IMR-90 (cell line): Measurements from ENCODE around the gene UCKL1. TPM values are rescaled to one million over a fixed set of nuclear protein-coding genes. Genes with fewer than 3 reads are reported as not detected.

Experiments
- ATAC-seq: fragments of 200-7000 bp; cut with Tn5 transposase; 2 replicates; pipeline ENCODE4 v1.9.1; 2020; ENCODE audit warnings: low read depth, mild to moderate bottlenecking, moderate library complexity
- BruUV-seq: library from RNA; stranded (reverse); fragments of 400-500 nt; replicated peaks from 2 replicates; lab custom pipeline; 2021; lab: Mats Ljungman, UMichigan
- CTCF ChIA-PET: fragments of 300-600 bp; formaldehyde crosslinking; extraction: SDS; loops from one replicate; lab custom pipeline; 2021; ENCODE audit warnings: antibody characterized with exemption; lab: Yijun Ruan, JAX
- POLR2A ChIA-PET: fragments of 300-600 bp; sonication (Branson Sonifier 250); formaldehyde crosslinking; loops from one replicate; lab custom pipeline; 2022; ENCODE audit warnings: antibody characterized with exemption; ENCODE audit not compliant: unreplicated experiment; lab: Charles Lee
- DNase-seq: peaks from one replicate; pipeline ENCODE4 v3.0.0; 2013
- H2AFZ ChIP-seq: replicated peaks from 2 replicates; pipeline ENCODE3; 2013; ENCODE audit warnings: low read length, mild to moderate bottlenecking; ENCODE audit not compliant: poor library complexity
- H2AK5ac ChIP-seq: 2 replicates; pipeline ENCODE4 v1.6.1; 2013; ENCODE audit warnings: low read depth, low read length, inconsistent platforms
- H2AK9ac ChIP-seq: replicated peaks from 2 replicates; pipeline ENCODE3; 2013; ENCODE audit warnings: mild to moderate bottlenecking, low read depth, low read length, moderate library complexity; ENCODE audit not compliant: poor library complexity
- H2BK120ac ChIP-seq: 2 replicates; pipeline ENCODE4 v1.6.1; 2013; ENCODE audit warnings: low read depth, low read length, inconsistent platforms
- H2BK15ac ChIP-seq: 3 replicates; pipeline ENCODE4 v1.6.1; 2013; ENCODE audit warnings: low read depth, low read length, inconsistent platforms
- H2BK20ac ChIP-seq: 2 replicates; pipeline ENCODE4 v1.6.1; 2013; ENCODE audit warnings: low read depth, mild to moderate bottlenecking, inconsistent platforms, low read length, moderate library complexity
- H2BK5ac ChIP-seq: 2 replicates; pipeline ENCODE4 v1.6.1; 2013; ENCODE audit warnings: mild to moderate bottlenecking, low read depth, low read length, inconsistent platforms; ENCODE audit not compliant: poor library complexity, severe bottlenecking
- H3K14ac ChIP-seq: replicated peaks from 2 replicates; pipeline ENCODE4 v1.6.1; 2013; ENCODE audit warnings: low read depth, low read length, inconsistent platforms
- H3K18ac ChIP-seq: 2 replicates; pipeline ENCODE4 v1.6.1; 2013; ENCODE audit warnings: low read depth, low read length, control low read depth
- H3K23ac ChIP-seq: 2 replicates; pipeline ENCODE4 v1.6.1; 2013; ENCODE audit warnings: low read depth, low read length, inconsistent platforms
- H3K27ac ChIP-seq: 2 replicates; pipeline ENCODE4 v1.5.1; 2013; ENCODE audit warnings: mild to moderate bottlenecking, control low read depth, low read length; ENCODE audit not compliant: insufficient read depth
- H3K27me3 ChIP-seq: 2 replicates; pipeline ENCODE4 v1.6.1; 2013; ENCODE audit warnings: low read length; ENCODE audit not compliant: control insufficient read depth, insufficient read depth
- H3K36me3 ChIP-seq: 2 replicates; pipeline ENCODE4 v1.6.1; 2013; ENCODE audit warnings: low read length, mixed read lengths; ENCODE audit not compliant: control insufficient read depth, insufficient read depth
- H3K4ac ChIP-seq: 2 replicates; pipeline ENCODE4 v1.6.1; 2013; ENCODE audit warnings: low read depth, low read length, inconsistent platforms
- H3K4me1 ChIP-seq: 2 replicates; pipeline ENCODE4 v1.6.1; 2013; ENCODE audit warnings: low read length, mixed read lengths; ENCODE audit not compliant: control insufficient read depth, insufficient read depth
- H3K4me2 ChIP-seq: 2 replicates; pipeline ENCODE4 v1.6.1; 2013; ENCODE audit warnings: low read depth, mild to moderate bottlenecking, control low read depth, low read length, moderate library complexity
- H3K4me3 ChIP-seq: 2 replicates; pipeline ENCODE4 v1.5.1; 2013; ENCODE audit warnings: low read depth, mild to moderate bottlenecking, control low read depth, low read length, moderate library complexity; ENCODE audit not compliant: insufficient read depth
- H3K56ac ChIP-seq: 2 replicates; pipeline ENCODE4 v1.6.1; 2013; ENCODE audit warnings: low read length, inconsistent platforms; ENCODE audit not compliant: insufficient read depth; ENCODE audit errors: extremely low read depth
- H3K79me1 ChIP-seq, 2 experiments: 2 replicates each; pipeline ENCODE4 v1.6.1; 2013; ENCODE audit warnings: low read length in 2 of 2, inconsistent platforms in 1 of 2, low read depth in 1 of 2
- H3K9ac ChIP-seq: 2 replicates; pipeline ENCODE4 v1.6.1; 2013; ENCODE audit warnings: low read depth, low read length, control low read depth
- H3K9me1 ChIP-seq: 2 replicates; pipeline ENCODE4 v1.6.1; 2013; ENCODE audit warnings: low read length, inconsistent platforms; ENCODE audit not compliant: insufficient read depth
- H3K9me3 ChIP-seq: 2 replicates; pipeline ENCODE4 v1.6.1; 2013; ENCODE audit warnings: low read length; ENCODE audit not compliant: control insufficient read depth, insufficient read depth
- H4K20me1 ChIP-seq: 2 replicates; pipeline ENCODE4 v1.6.1; 2013; ENCODE audit warnings: low read length, inconsistent platforms; ENCODE audit not compliant: insufficient read depth
- H4K5ac ChIP-seq: 2 replicates; pipeline ENCODE4 v1.6.1; 2013; ENCODE audit warnings: mild to moderate bottlenecking, low read depth, low read length, control low read depth
- H4K8ac ChIP-seq, 2 experiments: 2 replicates each; pipeline ENCODE4 v1.6.1; 2013; ENCODE audit warnings: low read depth in 2 of 2, low read length in 2 of 2, control low read depth in 1 of 2, inconsistent platforms in 1 of 2
- H4K91ac ChIP-seq: 2 replicates; pipeline ENCODE4 v1.6.1; 2013; ENCODE audit warnings: low read depth, low read length, inconsistent platforms; ENCODE audit not compliant: insufficient read depth
- BHLHE40 ChIP-seq: fragments of 150-350 bp; IDR thresholded peaks from 2 replicates; pipeline ENCODE4 v1.6.1; 2016; ENCODE audit warnings: mild to moderate bottlenecking, low read depth, low read length
- CEBPB ChIP-seq: IDR thresholded peaks from 2 replicates; pipeline ENCODE4 v1.6.1; 2012; ENCODE audit warnings: low read depth, low read length, improper control_type of control experiment
- CHD1 ChIP-seq: IDR thresholded peaks from 2 replicates; pipeline ENCODE4 v1.6.1; 2012; ENCODE audit warnings: low read depth, low read length, improper control_type of control experiment
- FOS ChIP-seq: fragments of 150-350 bp; IDR thresholded peaks from 2 replicates; pipeline ENCODE4 v1.6.1; 2016; ENCODE audit warnings: low read depth, low read length
- MAFK ChIP-seq: IDR thresholded peaks from 2 replicates; pipeline ENCODE4 v1.6.1; 2012; ENCODE audit warnings: low read depth, low read length, improper control_type of control experiment
- MAZ ChIP-seq: IDR thresholded peaks from 2 replicates; pipeline ENCODE4 v1.6.1; 2012; ENCODE audit warnings: low read depth, mild to moderate bottlenecking, low read length, improper control_type of control experiment, moderate library complexity, borderline replicate concordance
- MXI1 ChIP-seq: IDR thresholded peaks from 2 replicates; pipeline ENCODE4 v1.6.1; 2012; ENCODE audit warnings: low read depth, mild to moderate bottlenecking, low read length, moderate library complexity, borderline replicate concordance
- NFE2L2 ChIP-seq: fragments of 150-350 bp; IDR thresholded peaks from 2 replicates; pipeline ENCODE4 v1.6.1; 2016; ENCODE audit warnings: low read depth, mild to moderate bottlenecking, low read length
- POLR2A ChIP-seq: IDR thresholded peaks from 2 replicates; pipeline ENCODE4 v1.6.1; 2012; ENCODE audit warnings: mild to moderate bottlenecking, low read depth, low read length
- RAD21 ChIP-seq: IDR thresholded peaks from 2 replicates; pipeline ENCODE4 v1.6.1; 2012; ENCODE audit warnings: low read length, improper control_type of control experiment
- RCOR1 ChIP-seq: IDR thresholded peaks from 2 replicates; pipeline ENCODE4 v1.6.1; 2012; ENCODE audit warnings: mild to moderate bottlenecking, low read length, improper control_type of control experiment; ENCODE audit not compliant: insufficient replicate concordance
- RFX5 ChIP-seq: IDR thresholded peaks from 2 replicates; pipeline ENCODE4 v1.8.0; 2012; ENCODE audit warnings: low read depth, mild to moderate bottlenecking, low read length, moderate library complexity
- SMC3 ChIP-seq: fragments of 150-350 bp; IDR thresholded peaks from 2 replicates; pipeline ENCODE4 v1.6.1; 2016; ENCODE audit warnings: low read depth, mild to moderate bottlenecking, antibody characterized with exemption, low read length, moderate library complexity
- WGBS, 2 experiments: methylation state at CpG; one replicate each; pipeline versions ENCODE4 v1.1.5 to v1.1.7; 2013; ENCODE audit warnings: missing lambda C conversion rate in 2 of 2; ENCODE audit not compliant: insufficient read length in 1 of 2; ENCODE audit errors: extremely low coverage in 2 of 2; 5-methylcytosine and 5-hydroxymethylcytosine counted together
- dilution Hi-C: fragments of 300-500 bp; cut with HindIII; formaldehyde crosslinking; loops from one replicate; pipeline ENCODE4 v1.14.3; 2018; ENCODE audit warnings: low sequenced_read_pairs; ENCODE audit not compliant: unreplicated experiment
- in situ Hi-C: fragments of 300-500 bp; cut with MboI; formaldehyde crosslinking; loops from 3 replicates; pipeline ENCODE4 v1.14.3; 2019; ENCODE audit warnings: low sequenced_read_pairs, inconsistent platforms, mixed read lengths
- intact Hi-C: fragments of 100-400 bp; cut with micrococcal nuclease; formaldehyde crosslinking; loops from 2 replicates; pipeline ENCODE4 v1.10.0; 2022
- polyA plus RNA-seq, 3 experiments: library from polyadenylated mRNA; depleted of rRNA; stranded (reverse); fragments of >200 nt; gene quantifications; 2 replicates each; pipeline ENCODE4 v1.2.3, GENCODE V29; 2012; ENCODE audit warnings: low replicate concordance in 1 of 3
- total RNA-seq: library from RNA; depleted of rRNA; stranded (reverse); fragments of >200 nt; gene quantifications from 2 replicates; pipeline ENCODE4 v1.2.3, GENCODE V29; 2012
- TF ChIP-seq, protein P1 (sequence below): fragments of 150-350 bp; IDR thresholded peaks from 2 replicates; pipeline ENCODE4 v1.6.1; 2016; ENCODE audit warnings: low read depth, mild to moderate bottlenecking, low read length, moderate library complexity, borderline replicate concordance
- TF ChIP-seq, protein P2 (sequence below): fragments of 150-350 bp; IDR thresholded peaks from 2 replicates; pipeline ENCODE4 v1.6.1; 2017; ENCODE audit warnings: mild to moderate bottlenecking, antibody characterized with exemption, low read length, low read depth
- TF ChIP-seq, protein P3 (sequence below): conservative IDR thresholded peaks from 2 replicates; pipeline ENCODE4 v1.5.1; 2012; ENCODE audit warnings: mild to moderate bottlenecking, low read depth, low read length, improper control_type of control experiment

UCKL1 gene
- total and polyA plus RNA-seq, 2 of the 4 experiments (the other 2 are of a cell fraction): 16.7 to 54.7 TPM

DNA sequence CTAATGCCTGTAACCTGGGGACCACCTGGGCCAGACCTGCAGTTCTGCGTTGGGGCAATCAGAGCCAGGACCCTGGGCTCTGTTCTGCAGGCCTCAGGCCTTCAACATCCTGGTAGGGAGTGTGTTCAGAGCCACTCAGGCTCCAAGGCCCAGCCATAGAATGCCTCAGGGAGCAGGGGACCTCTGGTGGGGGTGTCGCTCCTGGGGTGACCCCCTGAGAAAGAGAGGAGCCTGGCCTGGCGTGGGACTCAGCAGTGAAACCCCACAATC, 12.5 kb downstream of the UCKL1 start:
- peaks cover 93% of the 10 kb centered on the region for H4K20me1 ChIP-seq
- H3K36me3 ChIP-seq: peaks cover 52% of the 10 kb centered on the region
- H2AK5ac ChIP-seq: no peak overlapping the region
- H3K4me1 ChIP-seq: peaks cover 2% of the 10 kb centered on the region; the same call in 1 of the 2 replicates
- H2BK120ac ChIP-seq: no peak overlapping the region
- no peak overlapping the region for H2BK5ac ChIP-seq
- intact Hi-C loops (no loop called here), in situ Hi-C loops (no loop called here), dilution Hi-C loops (no loop called here)
- H3K18ac ChIP-seq: no peak overlapping the region
- no peak for TF ChIP-seq MAFK
- TF ChIP-seq, protein P1, sequence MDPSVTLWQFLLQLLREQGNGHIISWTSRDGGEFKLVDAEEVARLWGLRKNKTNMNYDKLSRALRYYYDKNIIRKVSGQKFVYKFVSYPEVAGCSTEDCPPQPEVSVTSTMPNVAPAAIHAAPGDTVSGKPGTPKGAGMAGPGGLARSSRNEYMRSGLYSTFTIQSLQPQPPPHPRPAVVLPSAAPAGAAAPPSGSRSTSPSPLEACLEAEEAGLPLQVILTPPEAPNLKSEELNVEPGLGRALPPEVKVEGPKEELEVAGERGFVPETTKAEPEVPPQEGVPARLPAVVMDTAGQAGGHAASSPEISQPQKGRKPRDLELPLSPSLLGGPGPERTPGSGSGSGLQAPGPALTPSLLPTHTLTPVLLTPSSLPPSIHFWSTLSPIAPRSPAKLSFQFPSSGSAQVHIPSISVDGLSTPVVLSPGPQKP: no peak
- TF ChIP-seq RCOR1: no peak
- no peak for TF ChIP-seq NFE2L2
- no peak for TF ChIP-seq CHD1
- TF ChIP-seq, protein P2, sequence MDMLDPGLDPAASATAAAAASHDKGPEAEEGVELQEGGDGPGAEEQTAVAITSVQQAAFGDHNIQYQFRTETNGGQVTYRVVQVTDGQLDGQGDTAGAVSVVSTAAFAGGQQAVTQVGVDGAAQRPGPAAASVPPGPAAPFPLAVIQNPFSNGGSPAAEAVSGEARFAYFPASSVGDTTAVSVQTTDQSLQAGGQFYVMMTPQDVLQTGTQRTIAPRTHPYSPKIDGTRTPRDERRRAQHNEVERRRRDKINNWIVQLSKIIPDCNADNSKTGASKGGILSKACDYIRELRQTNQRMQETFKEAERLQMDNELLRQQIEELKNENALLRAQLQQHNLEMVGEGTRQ: no peak
- TF ChIP-seq RFX5: no peak
- no peak for TF ChIP-seq MAZ
- TF ChIP-seq MXI1: no peak
- TF ChIP-seq, protein P3, sequence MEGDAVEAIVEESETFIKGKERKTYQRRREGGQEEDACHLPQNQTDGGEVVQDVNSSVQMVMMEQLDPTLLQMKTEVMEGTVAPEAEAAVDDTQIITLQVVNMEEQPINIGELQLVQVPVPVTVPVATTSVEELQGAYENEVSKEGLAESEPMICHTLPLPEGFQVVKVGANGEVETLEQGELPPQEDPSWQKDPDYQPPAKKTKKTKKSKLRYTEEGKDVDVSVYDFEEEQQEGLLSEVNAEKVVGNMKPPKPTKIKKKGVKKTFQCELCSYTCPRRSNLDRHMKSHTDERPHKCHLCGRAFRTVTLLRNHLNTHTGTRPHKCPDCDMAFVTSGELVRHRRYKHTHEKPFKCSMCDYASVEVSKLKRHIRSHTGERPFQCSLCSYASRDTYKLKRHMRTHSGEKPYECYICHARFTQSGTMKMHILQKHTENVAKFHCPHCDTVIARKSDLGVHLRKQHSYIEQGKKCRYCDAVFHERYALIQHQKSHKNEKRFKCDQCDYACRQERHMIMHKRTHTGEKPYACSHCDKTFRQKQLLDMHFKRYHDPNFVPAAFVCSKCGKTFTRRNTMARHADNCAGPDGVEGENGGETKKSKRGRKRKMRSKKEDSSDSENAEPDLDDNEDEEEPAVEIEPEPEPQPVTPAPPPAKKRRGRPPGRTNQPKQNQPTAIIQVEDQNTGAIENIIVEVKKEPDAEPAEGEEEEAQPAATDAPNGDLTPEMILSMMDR: no peak
- TF ChIP-seq CEBPB: no peak
- TF ChIP-seq SMC3: no peak
- TF ChIP-seq RAD21: no peak
- no peak for TF ChIP-seq FOS
- no peak for TF ChIP-seq POLR2A
- no peak for TF ChIP-seq BHLHE40
- H3K56ac ChIP-seq: no peak overlapping the region
- H3K4ac ChIP-seq: no peak overlapping the region
- ChIA-PET POLR2A (no interaction called here), CTCF (no interaction called here)
- H2BK15ac ChIP-seq: no peak overlapping the region
- DNase-seq (no peak), ATAC-seq (no peak)
- peaks cover 16 to 78% of the 10 kb centered on the region in 2 experiments for H3K79me1 ChIP-seq
- no peak overlapping the region for H2BK20ac ChIP-seq
- H3K27ac ChIP-seq: no peak overlapping the region
- H4K5ac ChIP-seq: no peak overlapping the region
- H4K8ac ChIP-seq: no peak overlapping the region
- no peak overlapping the region for H3K23ac ChIP-seq
- H3K9ac ChIP-seq: no peak overlapping the region
- H3K14ac ChIP-seq: no peak overlapping the region
- BruUV-seq: no TSS peak
- H3K27me3 ChIP-seq: no peaks in the 10 kb centered on the region
- no peak overlapping the region for H3K4me2 ChIP-seq
- WGBS, 2 experiments: no CpG with 5 or more reads among the region's 3 CpGs
- no peak overlapping the region for H3K4me3 ChIP-seq
- H3K9me3 ChIP-seq: no peaks in the 10 kb centered on the region
- H2AK9ac ChIP-seq: peak overlapping the region; percentile 10
- peaks cover 9% of the 10 kb centered on the region for H3K9me1 ChIP-seq
- no peak overlapping the region for H4K91ac ChIP-seq
- no peak overlapping the region for H2AFZ ChIP-seq
